ENCODE data around the gene ZNRF1. TPM values are rescaled to one million over a fixed set of nuclear protein-coding genes. Genes with fewer than 3 reads are reported as not detected.

ZNRF1 gene
- total RNA-seq, 1 donor = 19.9 TPM

DNA sequence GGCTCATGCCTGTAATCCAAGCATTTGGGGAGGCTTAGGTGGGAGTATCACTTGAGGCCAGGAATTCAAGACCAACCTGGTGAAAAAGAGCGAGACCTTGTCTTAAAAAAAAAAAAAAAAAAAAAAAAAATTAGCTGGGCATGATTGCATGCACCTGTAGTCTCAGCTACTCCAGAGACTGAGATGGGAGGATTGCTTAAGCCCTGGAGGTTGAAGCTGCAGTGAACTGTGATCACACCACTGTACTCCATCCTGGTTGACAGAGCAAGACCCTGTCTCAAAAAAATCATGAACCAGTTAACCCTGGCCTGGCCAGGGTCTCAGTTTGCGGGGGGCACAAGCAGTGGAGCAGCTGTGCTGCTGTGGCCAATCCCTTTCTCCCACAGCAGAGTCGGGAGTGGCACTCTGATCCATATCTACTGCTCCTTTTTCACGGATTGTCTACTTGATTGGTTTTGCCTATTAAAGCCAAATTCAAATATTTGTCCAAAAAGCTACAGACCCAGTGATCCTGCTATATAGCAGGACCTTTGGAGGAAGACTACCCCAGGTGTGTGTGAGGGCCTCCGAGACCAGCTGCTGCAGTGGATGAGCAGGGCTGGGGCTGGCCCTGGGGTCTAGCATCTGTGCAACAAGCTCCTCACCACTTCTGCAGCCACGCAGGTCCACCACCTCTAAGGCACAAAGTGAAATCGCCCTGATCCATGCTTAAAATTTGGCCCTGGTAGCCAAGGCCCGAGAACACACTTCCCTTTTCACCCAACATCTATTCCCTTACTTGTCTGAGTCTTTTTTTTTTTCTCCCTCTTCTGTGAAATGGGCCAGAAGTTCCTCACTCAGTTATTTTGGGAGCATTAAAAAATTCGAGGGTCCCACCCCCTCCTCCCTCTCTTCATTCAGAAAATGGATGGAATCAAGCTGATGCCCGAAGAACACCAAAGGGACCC lies 69.5 kb downstream of the ZNRF1 start:
- peaks cover 43% of the 10 kb centered on the region for H4K20me1 ChIP-seq (ENCODE audit: insufficient read depth, low read length)
- H2AFZ ChIP-seq (ENCODE audit: low read length) = no peak overlapping the region
- H3K4me3 ChIP-seq (ENCODE audit: insufficient read depth, low read length) = no peak overlapping the region
- peaks cover 51% of the 10 kb centered on the region for H3K79me2 ChIP-seq (ENCODE audit: insufficient read depth, low read length)
- no peaks in the 10 kb centered on the region for H3K36me3 ChIP-seq (ENCODE audit: insufficient read depth, low read length)
- no peaks in the 10 kb centered on the region for H3K27me3 ChIP-seq (ENCODE audit: insufficient read depth, low read length)
- H3K4me2 ChIP-seq (ENCODE audit: insufficient read depth, low read length) = no peak overlapping the region
- DNase-seq (ENCODE audit: insufficient read length, low spot score, missing footprints) = no peak
- H3K9me3 ChIP-seq (ENCODE audit: low read depth, low read length) = no peaks in the 10 kb centered on the region
- TF ChIP-seq, protein P1, sequence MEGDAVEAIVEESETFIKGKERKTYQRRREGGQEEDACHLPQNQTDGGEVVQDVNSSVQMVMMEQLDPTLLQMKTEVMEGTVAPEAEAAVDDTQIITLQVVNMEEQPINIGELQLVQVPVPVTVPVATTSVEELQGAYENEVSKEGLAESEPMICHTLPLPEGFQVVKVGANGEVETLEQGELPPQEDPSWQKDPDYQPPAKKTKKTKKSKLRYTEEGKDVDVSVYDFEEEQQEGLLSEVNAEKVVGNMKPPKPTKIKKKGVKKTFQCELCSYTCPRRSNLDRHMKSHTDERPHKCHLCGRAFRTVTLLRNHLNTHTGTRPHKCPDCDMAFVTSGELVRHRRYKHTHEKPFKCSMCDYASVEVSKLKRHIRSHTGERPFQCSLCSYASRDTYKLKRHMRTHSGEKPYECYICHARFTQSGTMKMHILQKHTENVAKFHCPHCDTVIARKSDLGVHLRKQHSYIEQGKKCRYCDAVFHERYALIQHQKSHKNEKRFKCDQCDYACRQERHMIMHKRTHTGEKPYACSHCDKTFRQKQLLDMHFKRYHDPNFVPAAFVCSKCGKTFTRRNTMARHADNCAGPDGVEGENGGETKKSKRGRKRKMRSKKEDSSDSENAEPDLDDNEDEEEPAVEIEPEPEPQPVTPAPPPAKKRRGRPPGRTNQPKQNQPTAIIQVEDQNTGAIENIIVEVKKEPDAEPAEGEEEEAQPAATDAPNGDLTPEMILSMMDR (IDR thresholded peaks at IDR 0.05; ENCODE audit: extremely low read depth, low read depth, low read length) = no peak
- no peak overlapping the region for H3K27ac ChIP-seq (ENCODE audit: low read depth, low read length)
- peaks cover 5% of the 10 kb centered on the region for H3K4me1 ChIP-seq (ENCODE audit: insufficient read depth, low read length)

DNA sequence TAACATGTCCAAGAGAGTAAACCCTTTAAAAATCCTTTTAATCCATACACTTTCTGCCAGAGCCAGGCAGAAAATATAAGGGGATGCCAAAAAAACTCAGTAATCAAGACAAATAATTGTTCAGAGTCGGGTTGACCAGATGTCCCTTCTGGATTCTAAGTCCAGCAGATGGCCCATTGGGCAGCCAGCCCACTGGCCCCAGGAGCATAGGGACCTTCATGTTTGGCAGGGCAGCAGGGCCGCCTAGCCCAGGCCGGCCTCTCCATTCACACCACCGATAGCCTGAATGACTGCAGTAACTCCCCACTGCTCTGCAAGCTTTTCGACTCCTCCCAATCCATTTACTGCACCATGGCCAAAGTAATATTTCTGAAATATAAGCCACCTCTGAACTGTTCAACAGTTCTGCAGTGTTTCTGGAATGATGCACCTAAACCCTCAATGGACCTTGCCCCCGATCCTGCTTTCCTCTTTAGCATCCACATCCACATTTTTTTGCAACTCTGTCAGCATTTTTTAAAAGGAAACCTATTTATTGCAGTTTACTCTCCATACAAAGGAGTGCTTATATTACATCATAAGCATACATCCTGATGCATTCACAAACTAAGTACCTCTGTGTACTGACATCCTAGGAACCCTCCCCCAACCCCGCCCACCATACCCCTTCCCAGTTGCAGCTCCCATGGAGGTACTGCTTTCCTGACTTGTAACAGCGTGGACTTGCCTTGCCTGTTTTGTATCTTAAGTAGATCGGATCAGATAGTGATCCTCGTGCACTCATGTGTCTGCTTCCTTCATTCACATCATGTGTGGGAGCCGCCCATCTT lies 71.4 kb downstream of the ZNRF1 start:
- TF ChIP-seq, protein P1 (IDR thresholded peaks at IDR 0.05; ENCODE audit: extremely low read depth, low read depth, low read length) = no peak
- Histone ChIP-seq H3K4me3 (ENCODE audit: insufficient read depth, low read length) (no peak overlapping the region), H3K9me3 (ENCODE audit: low read depth, low read length) (no peaks in the 10 kb centered on the region), H3K79me2 (ENCODE audit: insufficient read depth, low read length) (peaks cover 52% of the 10 kb centered on the region), H3K36me3 (ENCODE audit: insufficient read depth, low read length) (no peaks in the 10 kb centered on the region), H2AFZ (ENCODE audit: low read length) (no peak overlapping the region), H4K20me1 (ENCODE audit: insufficient read depth, low read length) (peaks cover 47% of the 10 kb centered on the region), H3K27me3 (ENCODE audit: insufficient read depth, low read length) (no peaks in the 10 kb centered on the region), H3K4me1 (ENCODE audit: insufficient read depth, low read length) (peaks cover 14% of the 10 kb centered on the region), H3K4me2 (ENCODE audit: insufficient read depth, low read length) (no peak overlapping the region), H3K27ac (ENCODE audit: low read depth, low read length) (no peak overlapping the region)
- DNase-seq (ENCODE audit: insufficient read length, low spot score, missing footprints) = no peak

DNA sequence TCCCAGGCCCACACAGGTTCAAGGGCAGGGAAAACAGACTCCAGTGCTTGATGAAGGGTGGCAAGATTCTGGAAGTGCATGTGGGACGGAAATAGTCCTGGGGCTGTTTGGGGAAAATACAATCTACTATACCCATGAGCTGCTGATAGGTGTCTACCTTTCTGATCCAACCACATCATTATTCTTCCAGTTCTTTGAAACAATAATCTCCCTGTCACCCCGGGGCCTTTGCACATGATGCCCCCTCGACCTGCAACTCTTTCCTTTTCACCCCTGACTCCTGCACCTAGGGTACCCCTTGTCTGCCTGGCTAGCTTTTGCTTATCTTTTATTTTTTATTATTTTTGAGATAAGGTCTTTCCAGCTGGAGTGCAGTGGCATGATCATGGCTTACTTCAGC lies 72.8 kb downstream of the ZNRF1 start:
- no peak overlapping the region for H3K4me2 ChIP-seq (ENCODE audit: insufficient read depth, low read length)
- H3K4me3 ChIP-seq (ENCODE audit: insufficient read depth, low read length) = no peak overlapping the region
- peaks cover 56% of the 10 kb centered on the region for H3K79me2 ChIP-seq (ENCODE audit: insufficient read depth, low read length)
- DNase-seq (ENCODE audit: insufficient read length, low spot score, missing footprints) = no peak
- no peak overlapping the region for H3K27ac ChIP-seq (ENCODE audit: low read depth, low read length)
- no peaks in the 10 kb centered on the region for H3K36me3 ChIP-seq (ENCODE audit: insufficient read depth, low read length)
- H3K27me3 ChIP-seq (ENCODE audit: insufficient read depth, low read length) = no peaks in the 10 kb centered on the region
- H2AFZ ChIP-seq (ENCODE audit: low read length) = no peak overlapping the region
- no peaks in the 10 kb centered on the region for H3K9me3 ChIP-seq (ENCODE audit: low read depth, low read length)
- peaks cover 49% of the 10 kb centered on the region for H4K20me1 ChIP-seq (ENCODE audit: insufficient read depth, low read length)
- TF ChIP-seq, protein P1 (IDR thresholded peaks at IDR 0.05; ENCODE audit: extremely low read depth, low read depth, low read length) = no peak
- peaks cover 14% of the 10 kb centered on the region for H3K4me1 ChIP-seq (ENCODE audit: insufficient read depth, low read length)
